GM18909 (cell line): Measurements from ENCODE around the gene ZSCAN4.

Source experiments
- ATAC-seq: cut with Tn5 transposase; IDR thresholded peaks from one replicate; pipeline ENCODE4 v1.9.1; 2021; ENCODE audit warnings: mild to moderate bottlenecking; ENCODE audit not compliant: unreplicated experiment, poor library complexity

ZSCAN4 gene

GRCh38 chr19:57672466-57672865 is 3.7 kb downstream of the ZSCAN4 start:
- ATAC-seq, result no peak

- no peak for ATAC-seq
These were observed 7.1 kb downstream of the ZSCAN4 start for GRCh38 chr19:57675881-57676280.

- no peak for ATAC-seq
These were observed 13.6 kb downstream of the ZSCAN4 start for GRCh38 chr19:57682226-57682766.

- no peak for ATAC-seq
These were observed 18.0 kb downstream of the ZSCAN4 start for GRCh38 chr19:57686727-57687126.

- ATAC-seq, result no peak
These were observed 18.8 kb downstream of the ZSCAN4 start for GRCh38 chr19:57687363-57688010.

GRCh38 chr19:57688011-57688763 is 19.5 kb downstream of the ZSCAN4 start:
- ATAC-seq, result no peak

- no peak for ATAC-seq
These were observed 21.0 kb downstream of the ZSCAN4 start for GRCh38 chr19:57689750-57690149.

GRCh38 chr19:57701625-57702024 is 32.9 kb downstream of the ZSCAN4 start:
- ATAC-seq, result no peak

- no peak for ATAC-seq
These were observed 37.6 kb downstream of the ZSCAN4 start for GRCh38 chr19:57706346-57706745.

GRCh38 chr19:57708641-57709361 is 40.1 kb downstream of the ZSCAN4 start, which contains the start of gene ZNF154:
TSS of gene ZNF154 (minus strand) at chr19:57709204. CDS start at chr19:57708971, 233 bp downstream.
- no peak for ATAC-seq

- no peak for ATAC-seq
These were observed 40.9 kb downstream of the ZSCAN4 start for GRCh38 chr19:57709616-57710015.

GRCh38 chr19:57712222-57712621 is 43.5 kb downstream of the ZSCAN4 start:
- no peak for ATAC-seq

GRCh38 chr19:57719424-57719823 is 50.7 kb downstream of the ZSCAN4 start:
- no peak for ATAC-seq

- no peak for ATAC-seq
These were observed 51.3 kb downstream of the ZSCAN4 start for GRCh38 chr19:57719901-57720519.

- no peak for ATAC-seq
These were observed 52.1 kb downstream of the ZSCAN4 start for GRCh38 chr19:57720878-57721277.
